OCI-LY7 (cell line): ENCODE data around the gene KIF4B. TPM values are rescaled to one million over a fixed set of nuclear protein-coding genes. Genes with fewer than 3 reads are reported as not detected.

Source experiments
- BruUV-seq: library from RNA; stranded (reverse); fragments of 400-500 nt; replicated peaks from 2 replicates; lab custom pipeline; 2021; lab: Mats Ljungman, UMichigan
- CTCF ChIA-PET: fragments of 300-600 bp; sonication (Branson Sonifier 250); formaldehyde crosslinking; loops from one replicate; lab custom pipeline; 2022; ENCODE audit warnings: antibody characterized with exemption; ENCODE audit not compliant: unreplicated experiment; lab: Charles Lee
- POLR2A ChIA-PET: fragments of 300-600 bp; sonication (Branson Sonifier 250); formaldehyde crosslinking; loops from one replicate; lab custom pipeline; 2022; ENCODE audit warnings: antibody characterized with exemption; lab: Charles Lee
- DNase-seq: peaks from one replicate; pipeline ENCODE4 v3.0.0-alpha.2; 2015; ENCODE audit warnings: low spot score
- H2AFZ ChIP-seq: fragments of 200-600 bp; sonication (generic), shearing (Covaris generic); 2 replicates; pipeline ENCODE4 v1.6.1; 2014; ENCODE audit warnings: mild to moderate bottlenecking, antibody characterized with exemption, low read length, moderate library complexity
- H3K27ac ChIP-seq: fragments of 200-600 bp; sonication (generic); 2 replicates; pipeline ENCODE4 v1.5.1; 2014; ENCODE audit warnings: mixed run types, low read depth, mild to moderate bottlenecking, moderate library complexity, low read length, inconsistent platforms; ENCODE audit not compliant: poor library complexity, severe bottlenecking
- H3K36me3 ChIP-seq: fragments of 200-600 bp; sonication (generic); 2 replicates; pipeline ENCODE4 v1.6.1; 2014; ENCODE audit warnings: mild to moderate bottlenecking, antibody characterized with exemption, low read length, moderate library complexity, mixed read lengths; ENCODE audit not compliant: insufficient read depth
- H3K4me1 ChIP-seq: fragments of 200-600 bp; sonication (generic); 2 replicates; pipeline ENCODE4 v1.5.1; 2014; ENCODE audit warnings: mild to moderate bottlenecking, low read length; ENCODE audit not compliant: insufficient read depth, poor library complexity, severe bottlenecking
- H3K4me2 ChIP-seq: fragments of 200-600 bp; sonication (generic); 2 replicates; pipeline ENCODE4 v1.6.1; 2014; ENCODE audit warnings: mild to moderate bottlenecking, low read length
- H3K4me3 ChIP-seq: fragments of 200-600 bp; sonication (generic); 2 replicates; pipeline ENCODE4 v1.5.1; 2014; ENCODE audit warnings: mild to moderate bottlenecking, low read depth, low read length; ENCODE audit not compliant: poor library complexity, severe bottlenecking
- H3K79me2 ChIP-seq: fragments of 200-600 bp; sonication (generic); 2 replicates; pipeline ENCODE4 v1.6.1; 2016; ENCODE audit warnings: low read depth, mild to moderate bottlenecking, low read length, moderate library complexity, mixed read lengths; ENCODE audit not compliant: insufficient read depth
- H3K9me2 ChIP-seq: fragments of 200-600 bp; sonication (generic); 2 replicates; pipeline ENCODE4 v1.6.1; 2016; ENCODE audit warnings: mild to moderate bottlenecking, low read length, mixed read lengths; ENCODE audit not compliant: insufficient read depth
- H3K9me3 ChIP-seq: fragments of 200-600 bp; sonication (generic); 2 replicates; pipeline ENCODE4 v1.6.1; 2014; ENCODE audit warnings: mild to moderate bottlenecking, mixed run types, low read length, mixed read lengths
- H4K20me1 ChIP-seq: fragments of 200-600 bp; sonication (generic); 2 replicates; pipeline ENCODE4 v1.6.1; 2014; ENCODE audit warnings: mild to moderate bottlenecking, antibody characterized with exemption, low read length, moderate library complexity, mixed read lengths; ENCODE audit not compliant: insufficient read depth
- CTCF ChIP-seq: fragments of 200-600 bp; sonication (generic); conservative IDR thresholded peaks from 2 replicates; pipeline ENCODE4 v1.5.1; 2014; ENCODE audit warnings: mild to moderate bottlenecking, antibody characterized with exemption, low read length, moderate library complexity, mixed read lengths
- EZH2phosphoT487 ChIP-seq: fragments of 200-600 bp; sonication (generic); IDR thresholded peaks from 2 replicates; pipeline ENCODE4 v1.6.1; 2018; ENCODE audit warnings: low read depth, borderline replicate concordance, mild to moderate bottlenecking, mixed run types, antibody characterized with exemption, low read length, moderate library complexity, mixed read lengths
- intact Hi-C: fragments of 100-400 bp; cut with micrococcal nuclease; formaldehyde crosslinking; loops from one replicate; pipeline ENCODE4 v1.10.0; 2022; ENCODE audit not compliant: unreplicated experiment
- total RNA-seq, 2 experiments: library from RNA; depleted of rRNA in 1 of 2; stranded (reverse); fragments of >200 nt in 1 of 2; shearing (Covaris generic) in 1 of 2; gene quantifications; 2 replicates each; pipeline ENCODE4 v1.2.3, GENCODE V29; 2014 to 2022

KIF4B gene
- total RNA-seq, 2 experiments from 2014 or later, result not detected

- DNase-seq, result no peak
- Histone ChIP-seq H2AFZ (no peak overlapping the region), H3K4me1 (no peaks in the 10 kb centered on the region), H3K79me2 (no peaks in the 10 kb centered on the region), H3K27ac (no peak overlapping the region), H4K20me1 (no peaks in the 10 kb centered on the region), H3K9me3 (no peaks in the 10 kb centered on the region), H3K9me2 (no peaks in the 10 kb centered on the region), H3K4me2 (no peak overlapping the region), H3K4me3 (no peak overlapping the region), H3K36me3 (no peaks in the 10 kb centered on the region)
- TF ChIP-seq EZH2phosphoT487 (no peak), CTCF (no peak)
- ChIA-PET POLR2A (no interaction called here), CTCF (no interaction called here)
- intact Hi-C loops, result no loop called here
- BruUV-seq, result no TSS peak
Measured at GRCh38 chr5:155064580-155064979, 51.0 kb downstream of the KIF4B start.

- CTCF ChIA-PET, result no interaction called here
- Histone ChIP-seq H3K36me3 (no peaks in the 10 kb centered on the region), H2AFZ (no peak overlapping the region), H3K9me2 (no peaks in the 10 kb centered on the region), H3K79me2 (no peaks in the 10 kb centered on the region), H3K9me3 (no peaks in the 10 kb centered on the region), H3K4me3 (no peak overlapping the region), H3K4me1 (no peaks in the 10 kb centered on the region), H3K27ac (no peak overlapping the region), H3K4me2 (no peak overlapping the region), H4K20me1 (no peaks in the 10 kb centered on the region)
- no TSS peak for BruUV-seq
- no peak for TF ChIP-seq EZH2phosphoT487
- no peak for TF ChIP-seq CTCF
- DNase-seq, result no peak
- intact Hi-C loops, result no loop called here
- POLR2A ChIA-PET, result interaction anchor here (0.7 kb wide), 1 partner anchor 113 kb away, joined by 3 read pairs; no protein-coding TSS in a partner anchor
Measured at GRCh38 chr5:155066886-155067595, 53.5 kb downstream of the KIF4B start.

Other genes starting within 250 kb of the KIF4B start
- 0.13 TPM in 2 replicates for gene FAXDC2, start 163.2 kb upstream of the KIF4B start, total RNA-seq (2014; rRNA removed; shearing (Covaris generic))
- 0.10 and 0.28 TPM in 2 replicates for gene FAXDC2, start 163.2 kb upstream of the KIF4B start, total RNA-seq (2022)
- 52.4 and 53.6 TPM in 2 replicates for gene CNOT8, start 155.1 kb upstream of the KIF4B start, total RNA-seq (2014; rRNA removed; shearing (Covaris generic))
- 79.4 and 85.3 TPM in 2 replicates for gene CNOT8, start 155.1 kb upstream of the KIF4B start, total RNA-seq (2022)
- 17.9 and 20.1 TPM in 2 replicates for gene GEMIN5, start 75.5 kb upstream of the KIF4B start, total RNA-seq (2014; rRNA removed; shearing (Covaris generic))
- 20.6 and 25.6 TPM in 2 replicates for gene GEMIN5, start 75.5 kb upstream of the KIF4B start, total RNA-seq (2022)
- gene MRPL22, start 72.7 kb upstream of the KIF4B start, total RNA-seq (2014; rRNA removed; shearing (Covaris generic)), result 34.0 and 48.9 TPM in 2 replicates
- gene MRPL22, start 72.7 kb upstream of the KIF4B start, total RNA-seq (2022), result 91.8 and 94.4 TPM in 2 replicates